ENCODE measurements around the gene PDE4C. TPM values are rescaled to one million over a fixed set of nuclear protein-coding genes. Genes with fewer than 3 reads are reported as not detected.

The PDE4C gene
- total RNA-seq, 1 experiment from 2014 or later, result 1.8 TPM

- CTCF ChIA-PET, result interaction anchor here (0.5 to 1.4 kb wide), 2 partner anchors 52 to 54 kb away, joined by 3 to 8 read pairs; no protein-coding TSS in a partner anchor
- Histone ChIP-seq H3K36me3 (ENCODE audit: low read depth, low read length) (no peaks in the 10 kb centered on the region), H3K27me3 (ENCODE audit: low read length) (no peaks in the 10 kb centered on the region), H2AFZ (ENCODE audit: low read length) (no peak within 1 kb of the TSS), H3K4me1 (ENCODE audit: insufficient read depth, low read length) (peaks cover 23% of the 10 kb centered on the region), H3K9me2 (replicated peaks; ENCODE audit: low read length) (no peaks in the 10 kb centered on the region), H3K79me2 (ENCODE audit: low read length) (peaks cover 15% of the 10 kb centered on the region), H3K9me3 (ENCODE audit: low read length) (no peaks in the 10 kb centered on the region), H4K20me1 (ENCODE audit: low read length) (peaks cover 13% of the 10 kb centered on the region), H3K4me2 (ENCODE audit: low read length) (peak within 1 kb of the TSS; percentile 69), H3K4me3 (ENCODE audit: low read length) (no peak within 1 kb of the TSS), H3F3A (ENCODE audit: low read length, unreplicated experiment) (no peaks in the 10 kb centered on the region), H3K27ac (ENCODE audit: low read length) (peak within 1 kb of the TSS; percentile 71), H3K9ac (ENCODE audit: low read length) (no peak within 1 kb of the TSS)
- intact Hi-C loops (cut with micrococcal nuclease), result loop anchor here (10.0 kb wide), 1 partner anchor 141 kb away; the partner anchor contains the start of gene SSBP4
- TF ChIP-seq CTCF (conservative IDR thresholded peaks at IDR 0.05; ENCODE audit: low read depth, low read length) (no peak), EZH2 (IDR thresholded peaks at IDR 0.05; ENCODE audit: low read length, unreplicated experiment) (no peak), EZH2phosphoT487 (IDR thresholded peaks at IDR 0.05; ENCODE audit: borderline replicate concordance, low read length) (no peak)
- ATAC-seq (no peak; the same call in 1 of the 2 replicates), DNase-seq (no peak)
- POLR2A ChIA-PET (ENCODE audit: unreplicated experiment), result no interaction called here
- no TSS peak for BruUV-seq (replicated peaks)
These were observed 48.1 kb upstream of the PDE4C start, which contains the start of gene IQCN for GRCh38 chr19:18274219-18274780. Gene IQCN (minus strand): TSS chr19:18274452. CDS start chr19:18269478, 4,974 bp downstream.

GRCh38 chr19:18273561-18274218 lies 47.5 kb upstream of the PDE4C start:
- Histone ChIP-seq H3K27ac (ENCODE audit: low read length) (no peak overlapping the region), H3K36me3 (ENCODE audit: low read depth, low read length) (no peaks in the 10 kb centered on the region), H2AFZ (ENCODE audit: low read length) (no peak overlapping the region), H3K27me3 (ENCODE audit: low read length) (no peaks in the 10 kb centered on the region), H3K4me3 (ENCODE audit: low read length) (no peak overlapping the region), H4K20me1 (ENCODE audit: low read length) (peaks cover 7% of the 10 kb centered on the region), H3K9me3 (ENCODE audit: low read length) (no peaks in the 10 kb centered on the region), H3F3A (ENCODE audit: low read length, unreplicated experiment) (no peaks in the 10 kb centered on the region), H3K9ac (ENCODE audit: low read length) (no peak overlapping the region), H3K79me2 (ENCODE audit: low read length) (peaks cover 9% of the 10 kb centered on the region), H3K9me2 (replicated peaks; ENCODE audit: low read length) (no peaks in the 10 kb centered on the region), H3K4me2 (ENCODE audit: low read length) (no peak overlapping the region), H3K4me1 (ENCODE audit: insufficient read depth, low read length) (peaks cover 17% of the 10 kb centered on the region)
- no peak for DNase-seq
- BruUV-seq (replicated peaks), result no TSS peak
- no peak for TF ChIP-seq CTCF (conservative IDR thresholded peaks at IDR 0.05; ENCODE audit: low read depth, low read length)
- no peak for TF ChIP-seq EZH2phosphoT487 (IDR thresholded peaks at IDR 0.05; ENCODE audit: borderline replicate concordance, low read length)
- no peak for TF ChIP-seq EZH2 (IDR thresholded peaks at IDR 0.05; ENCODE audit: low read length, unreplicated experiment)
- ChIA-PET CTCF (interaction anchor here (0.5 kb wide), 1 partner anchor 52 kb away, joined by 3 read pairs; no protein-coding TSS in a partner anchor), POLR2A (ENCODE audit: unreplicated experiment) (no interaction called here)
- intact Hi-C loops (cut with micrococcal nuclease), result loop anchor here (10.0 kb wide), 1 partner anchor 141 kb away; the partner anchor contains the start of gene SSBP4
- no peak for ATAC-seq

Data from PC-3 (cell line).